GM21367 (cell line): ENCODE measurements around the gene FAM222A.

ENCODE experiments used
- ATAC-seq: cut with Tn5 transposase; IDR thresholded peaks from one replicate; pipeline ENCODE4 v1.9.1; 2021; ENCODE audit not compliant: unreplicated experiment

Gene FAM222A

GRCh38 chr12:109758426-109759420 lies 45.1 kb downstream of the FAM222A start:
- ATAC-seq, result no peak

- ATAC-seq, result no peak
These were observed 46.0 kb downstream of the FAM222A start for GRCh38 chr12:109759595-109759994.

- ATAC-seq, result no peak
These were observed 46.7 kb downstream of the FAM222A start for GRCh38 chr12:109760031-109760929.

- ATAC-seq, result no peak
These were observed 47.6 kb downstream of the FAM222A start for GRCh38 chr12:109760930-109761921.

GRCh38 chr12:109762071-109762672 lies 48.5 kb downstream of the FAM222A start:
- no peak for ATAC-seq

GRCh38 chr12:109762673-109763191 lies 49.1 kb downstream of the FAM222A start:
- ATAC-seq, result no peak

- no peak for ATAC-seq
These were observed 49.7 kb downstream of the FAM222A start for GRCh38 chr12:109763201-109763841.

- ATAC-seq, result no peak
These were observed 50.5 kb downstream of the FAM222A start for GRCh38 chr12:109764123-109764522.

- no peak for ATAC-seq
These were observed 51.3 kb downstream of the FAM222A start for GRCh38 chr12:109764776-109765445.

GRCh38 chr12:109765446-109765810 lies 51.8 kb downstream of the FAM222A start:
- no peak for ATAC-seq

- ATAC-seq, result no peak
These were observed 52.7 kb downstream of the FAM222A start for GRCh38 chr12:109766251-109766778.

GRCh38 chr12:109767456-109767855 lies 53.8 kb downstream of the FAM222A start:
- no peak for ATAC-seq

- ATAC-seq, result no peak
These were observed 54.6 kb downstream of the FAM222A start for GRCh38 chr12:109767991-109768900.

- ATAC-seq, result no peak
These were observed 55.5 kb downstream of the FAM222A start for GRCh38 chr12:109768901-109769670.

GRCh38 chr12:109770104-109770860 lies 56.7 kb downstream of the FAM222A start:
- no peak for ATAC-seq
